IMR-90 (cell line): ENCODE measurements around the gene PEX16. TPM values are rescaled to one million over a fixed set of nuclear protein-coding genes. Genes with fewer than 3 reads are reported as not detected.
A peak's percentile ranks its signal among the peaks of the same experiment; 100 is the strongest.

Experiments used
- ATAC-seq: fragments of 200-7000 bp; cut with Tn5 transposase; 2 replicates; pipeline ENCODE4 v1.9.1; 2020; ENCODE audit warnings: low read depth, mild to moderate bottlenecking, moderate library complexity
- BruUV-seq: library from RNA; stranded (reverse); fragments of 400-500 nt; replicated peaks from 2 replicates; lab custom pipeline; 2021; lab: Mats Ljungman, UMichigan
- CTCF ChIA-PET: fragments of 300-600 bp; formaldehyde crosslinking; extraction: SDS; loops from one replicate; lab custom pipeline; 2021; ENCODE audit warnings: antibody characterized with exemption; lab: Yijun Ruan, JAX
- POLR2A ChIA-PET: fragments of 300-600 bp; sonication (Branson Sonifier 250); formaldehyde crosslinking; loops from one replicate; lab custom pipeline; 2022; ENCODE audit warnings: antibody characterized with exemption; ENCODE audit not compliant: unreplicated experiment; lab: Charles Lee
- DNase-seq: peaks from one replicate; pipeline ENCODE4 v3.0.0; 2013
- H2AFZ ChIP-seq: replicated peaks from 2 replicates; pipeline ENCODE3; 2013; ENCODE audit warnings: low read length, mild to moderate bottlenecking; ENCODE audit not compliant: poor library complexity
- H2AK5ac ChIP-seq: 2 replicates; pipeline ENCODE4 v1.6.1; 2013; ENCODE audit warnings: low read depth, low read length, inconsistent platforms
- H2AK9ac ChIP-seq: replicated peaks from 2 replicates; pipeline ENCODE3; 2013; ENCODE audit warnings: mild to moderate bottlenecking, low read depth, low read length, moderate library complexity; ENCODE audit not compliant: poor library complexity
- H2BK120ac ChIP-seq: 2 replicates; pipeline ENCODE4 v1.6.1; 2013; ENCODE audit warnings: low read depth, low read length, inconsistent platforms
- H2BK15ac ChIP-seq: 3 replicates; pipeline ENCODE4 v1.6.1; 2013; ENCODE audit warnings: low read depth, low read length, inconsistent platforms
- H2BK20ac ChIP-seq: 2 replicates; pipeline ENCODE4 v1.6.1; 2013; ENCODE audit warnings: low read depth, mild to moderate bottlenecking, inconsistent platforms, low read length, moderate library complexity
- H2BK5ac ChIP-seq: 2 replicates; pipeline ENCODE4 v1.6.1; 2013; ENCODE audit warnings: mild to moderate bottlenecking, low read depth, low read length, inconsistent platforms; ENCODE audit not compliant: poor library complexity, severe bottlenecking
- H3K14ac ChIP-seq: replicated peaks from 2 replicates; pipeline ENCODE4 v1.6.1; 2013; ENCODE audit warnings: low read depth, low read length, inconsistent platforms
- H3K18ac ChIP-seq: 2 replicates; pipeline ENCODE4 v1.6.1; 2013; ENCODE audit warnings: low read depth, low read length, control low read depth
- H3K23ac ChIP-seq: 2 replicates; pipeline ENCODE4 v1.6.1; 2013; ENCODE audit warnings: low read depth, low read length, inconsistent platforms
- H3K27ac ChIP-seq: 2 replicates; pipeline ENCODE4 v1.5.1; 2013; ENCODE audit warnings: mild to moderate bottlenecking, control low read depth, low read length; ENCODE audit not compliant: insufficient read depth
- H3K27me3 ChIP-seq: 2 replicates; pipeline ENCODE4 v1.6.1; 2013; ENCODE audit warnings: low read length; ENCODE audit not compliant: control insufficient read depth, insufficient read depth
- H3K36me3 ChIP-seq: 2 replicates; pipeline ENCODE4 v1.6.1; 2013; ENCODE audit warnings: low read length, mixed read lengths; ENCODE audit not compliant: control insufficient read depth, insufficient read depth
- H3K4ac ChIP-seq: 2 replicates; pipeline ENCODE4 v1.6.1; 2013; ENCODE audit warnings: low read depth, low read length, inconsistent platforms
- H3K4me1 ChIP-seq: 2 replicates; pipeline ENCODE4 v1.6.1; 2013; ENCODE audit warnings: low read length, mixed read lengths; ENCODE audit not compliant: control insufficient read depth, insufficient read depth
- H3K4me2 ChIP-seq: 2 replicates; pipeline ENCODE4 v1.6.1; 2013; ENCODE audit warnings: low read depth, mild to moderate bottlenecking, control low read depth, low read length, moderate library complexity
- H3K4me3 ChIP-seq: 2 replicates; pipeline ENCODE4 v1.5.1; 2013; ENCODE audit warnings: low read depth, mild to moderate bottlenecking, control low read depth, low read length, moderate library complexity; ENCODE audit not compliant: insufficient read depth
- H3K56ac ChIP-seq: 2 replicates; pipeline ENCODE4 v1.6.1; 2013; ENCODE audit warnings: low read length, inconsistent platforms; ENCODE audit not compliant: insufficient read depth; ENCODE audit errors: extremely low read depth
- H3K79me1 ChIP-seq, 2 experiments: 2 replicates each; pipeline ENCODE4 v1.6.1; 2013; ENCODE audit warnings: low read length in 2 of 2, inconsistent platforms in 1 of 2, low read depth in 1 of 2
- H3K9ac ChIP-seq: 2 replicates; pipeline ENCODE4 v1.6.1; 2013; ENCODE audit warnings: low read depth, low read length, control low read depth
- H3K9me1 ChIP-seq: 2 replicates; pipeline ENCODE4 v1.6.1; 2013; ENCODE audit warnings: low read length, inconsistent platforms; ENCODE audit not compliant: insufficient read depth
- H3K9me3 ChIP-seq: 2 replicates; pipeline ENCODE4 v1.6.1; 2013; ENCODE audit warnings: low read length; ENCODE audit not compliant: control insufficient read depth, insufficient read depth
- H4K20me1 ChIP-seq: 2 replicates; pipeline ENCODE4 v1.6.1; 2013; ENCODE audit warnings: low read length, inconsistent platforms; ENCODE audit not compliant: insufficient read depth
- H4K5ac ChIP-seq: 2 replicates; pipeline ENCODE4 v1.6.1; 2013; ENCODE audit warnings: mild to moderate bottlenecking, low read depth, low read length, control low read depth
- H4K8ac ChIP-seq, 2 experiments: 2 replicates each; pipeline ENCODE4 v1.6.1; 2013; ENCODE audit warnings: low read depth in 2 of 2, low read length in 2 of 2, control low read depth in 1 of 2, inconsistent platforms in 1 of 2
- H4K91ac ChIP-seq: 2 replicates; pipeline ENCODE4 v1.6.1; 2013; ENCODE audit warnings: low read depth, low read length, inconsistent platforms; ENCODE audit not compliant: insufficient read depth
- BHLHE40 ChIP-seq: fragments of 150-350 bp; IDR thresholded peaks from 2 replicates; pipeline ENCODE4 v1.6.1; 2016; ENCODE audit warnings: mild to moderate bottlenecking, low read depth, low read length
- CHD1 ChIP-seq: IDR thresholded peaks from 2 replicates; pipeline ENCODE4 v1.6.1; 2012; ENCODE audit warnings: low read depth, low read length, improper control_type of control experiment
- CTCF ChIP-seq: conservative IDR thresholded peaks from 2 replicates; pipeline ENCODE4 v1.5.1; 2012; ENCODE audit warnings: mild to moderate bottlenecking, low read depth, low read length, improper control_type of control experiment
- POLR2A ChIP-seq: IDR thresholded peaks from 2 replicates; pipeline ENCODE4 v1.6.1; 2012; ENCODE audit warnings: mild to moderate bottlenecking, low read depth, low read length
- WGBS, 2 experiments: methylation state at CpG; one replicate each; pipeline versions ENCODE4 v1.1.5 to v1.1.7; 2013; ENCODE audit warnings: missing lambda C conversion rate in 2 of 2; ENCODE audit not compliant: insufficient read length in 1 of 2; ENCODE audit errors: extremely low coverage in 2 of 2; 5-methylcytosine and 5-hydroxymethylcytosine counted together
- dilution Hi-C: fragments of 300-500 bp; cut with HindIII; formaldehyde crosslinking; loops from one replicate; pipeline ENCODE4 v1.14.3; 2018; ENCODE audit warnings: low sequenced_read_pairs; ENCODE audit not compliant: unreplicated experiment
- in situ Hi-C: fragments of 300-500 bp; cut with MboI; formaldehyde crosslinking; loops from 3 replicates; pipeline ENCODE4 v1.14.3; 2019; ENCODE audit warnings: low sequenced_read_pairs, inconsistent platforms, mixed read lengths
- intact Hi-C: fragments of 100-400 bp; cut with micrococcal nuclease; formaldehyde crosslinking; loops from 2 replicates; pipeline ENCODE4 v1.10.0; 2022
- polyA plus RNA-seq, 3 experiments: library from polyadenylated mRNA; depleted of rRNA; stranded (reverse); fragments of >200 nt; gene quantifications; 2 replicates each; pipeline ENCODE4 v1.2.3, GENCODE V29; 2012; ENCODE audit warnings: low replicate concordance in 1 of 3
- total RNA-seq: library from RNA; depleted of rRNA; stranded (reverse); fragments of >200 nt; gene quantifications from 2 replicates; pipeline ENCODE4 v1.2.3, GENCODE V29; 2012

Gene PEX16
- total and polyA plus RNA-seq, 2 of the 4 experiments (the other 2 are of a cell fraction), result 17.9 to 23.3 TPM

GRCh38 chr11:45900916-45901617, 16.6 kb downstream of the PEX16 start:
- WGBS, 2 experiments, result 0% methylated on average over 1 of the region's 8 CpGs; no CpG with 5 or more reads in 1 of the 2 experiments
- H3K27ac ChIP-seq, result no peak overlapping the region
- H3K23ac ChIP-seq, result peak overlapping the region; percentile 65; the same call in 1 of the 2 replicates
- no peak overlapping the region for H4K8ac ChIP-seq
- H2AK9ac ChIP-seq, result peak overlapping the region; percentile 71
- dilution Hi-C loops (no loop called here), intact Hi-C loops (no loop called here), in situ Hi-C loops (no loop called here)
- no TSS peak for BruUV-seq
- ChIA-PET POLR2A (interaction anchor here (0.6 kb wide), 1 partner anchor 394 kb away, joined by 5 read pairs; no protein-coding TSS in a partner anchor), CTCF (interaction anchor here (0.5 to 1.5 kb wide), 2 partner anchors 28 to 62 kb away, joined by 4 to 6 read pairs; no protein-coding TSS in a partner anchor)
- TF ChIP-seq POLR2A (no peak), BHLHE40 (no peak), CTCF (no peak), CHD1 (no peak)
- no peak overlapping the region for H2BK15ac ChIP-seq
- peaks cover 7% of the 10 kb centered on the region; the same call in 1 of the 2 replicates for H3K4me1 ChIP-seq
- H3K27me3 ChIP-seq, result peaks cover 17% of the 10 kb centered on the region; the same call in 1 of the 2 replicates
- H2BK5ac ChIP-seq, result no peak overlapping the region
- H3K9me3 ChIP-seq, result no peaks in the 10 kb centered on the region
- H3K18ac ChIP-seq, result no peak overlapping the region
- H3K9me1 ChIP-seq, result no peaks in the 10 kb centered on the region
- H3K4ac ChIP-seq, result no peak overlapping the region; the same call in 1 of the 2 replicates
- H4K20me1 ChIP-seq, result peaks cover 19% of the 10 kb centered on the region
- H3K56ac ChIP-seq, result no peak overlapping the region
- H4K91ac ChIP-seq, result no peak overlapping the region
- peak overlapping the region; percentile 50 for H3K4me3 ChIP-seq
- no peak for DNase-seq
- H3K36me3 ChIP-seq, result peaks cover 15% of the 10 kb centered on the region
- H2AK5ac ChIP-seq, result no peak overlapping the region
- peak overlapping the region; percentile 83 for H3K4me2 ChIP-seq
- peak overlapping the region; percentile 27; the same call in 1 of the 2 replicates for H3K9ac ChIP-seq
- ATAC-seq, result no peak
- peaks cover 0 to 4% of the 10 kb centered on the region in 2 experiments; a peak in 1 of 4 replicates for H3K79me1 ChIP-seq
- no peak overlapping the region for H3K14ac ChIP-seq
- H2BK20ac ChIP-seq, result no peak overlapping the region
- peak overlapping the region; percentile 13 for H2AFZ ChIP-seq
- no peak overlapping the region; the same call in 1 of the 2 replicates for H2BK120ac ChIP-seq
- H4K5ac ChIP-seq, result no peak overlapping the region
